KMS-11 (cell line): ENCODE results near the gene KCNJ6.

Experiments
- H2AFZ ChIP-seq: fragments of 200-600 bp; sonication (generic); 2 replicates; pipeline ENCODE4 v1.6.1; 2016; ENCODE audit warnings: antibody characterized with exemption, mixed run types, low read depth
- H3K27ac ChIP-seq: fragments of 200-600 bp; sonication (generic); 2 replicates; pipeline ENCODE4 v1.6.1; 2016; ENCODE audit warnings: mild to moderate bottlenecking, mixed run types
- H3K27me3 ChIP-seq: fragments of 200-600 bp; sonication (generic); 2 replicates; pipeline ENCODE4 v1.6.1; 2017; ENCODE audit warnings: mild to moderate bottlenecking, low read depth, mixed run types, moderate library complexity; ENCODE audit not compliant: insufficient read depth
- H3K36me3 ChIP-seq: fragments of 200-600 bp; sonication (generic); 2 replicates; pipeline ENCODE4 v1.6.1; 2017; ENCODE audit warnings: mild to moderate bottlenecking, mixed run types; ENCODE audit not compliant: insufficient read depth
- H3K4me1 ChIP-seq: fragments of 200-600 bp; sonication (generic); 2 replicates; pipeline ENCODE4 v1.6.1; 2016; ENCODE audit warnings: mild to moderate bottlenecking, low read depth, mixed run types; ENCODE audit not compliant: poor library complexity, severe bottlenecking
- H3K4me2 ChIP-seq: fragments of 200-600 bp; sonication (generic); 2 replicates; pipeline ENCODE4 v1.7.0; 2016; ENCODE audit warnings: mild to moderate bottlenecking, mixed run types
- H3K4me3 ChIP-seq: fragments of 200-600 bp; sonication (generic); IDR thresholded peaks from 2 replicates; pipeline ENCODE4 v1.6.1; 2017; ENCODE audit warnings: low read depth, low read length, mixed read lengths; ENCODE audit not compliant: insufficient read depth
- H3K79me2 ChIP-seq: fragments of 200-600 bp; sonication (generic); 2 replicates; pipeline ENCODE4 v1.6.1; 2016; ENCODE audit warnings: low read depth, mixed run types; ENCODE audit not compliant: insufficient read depth
- H3K9ac ChIP-seq: fragments of 200-600 bp; sonication (generic); 2 replicates; pipeline ENCODE4 v1.6.1; 2016; ENCODE audit warnings: mild to moderate bottlenecking, mixed run types
- H4K20me1 ChIP-seq: fragments of 200-600 bp; sonication (generic); 2 replicates; pipeline ENCODE4 v1.6.1; 2016; ENCODE audit warnings: mild to moderate bottlenecking, mixed run types; ENCODE audit not compliant: insufficient read depth
- CTCF ChIP-seq: fragments of 200-600 bp; sonication (generic); conservative IDR thresholded peaks from 2 replicates; pipeline ENCODE4 v1.6.1; 2017; ENCODE audit warnings: low read depth, mild to moderate bottlenecking, antibody characterized with exemption, low read length, moderate library complexity, mixed read lengths

The KCNJ6 gene

GRCh38 chr21:37788503-37788902 lies 127.8 kb downstream of the KCNJ6 start:
- Histone ChIP-seq H3K4me3 (no peak overlapping the region), H2AFZ (no peak overlapping the region), H4K20me1 (no peaks in the 10 kb centered on the region), H3K9ac (no peak overlapping the region), H3K4me1 (no peaks in the 10 kb centered on the region), H3K4me2 (no peak overlapping the region), H3K79me2 (no peaks in the 10 kb centered on the region), H3K36me3 (no peaks in the 10 kb centered on the region), H3K27ac (no peak overlapping the region), H3K27me3 (no peaks in the 10 kb centered on the region)
- TF ChIP-seq CTCF, result no peak

GRCh38 chr21:37787456-37787855 lies 128.8 kb downstream of the KCNJ6 start:
- no peak overlapping the region for H3K27ac ChIP-seq
- no peak overlapping the region for H3K4me2 ChIP-seq
- H3K79me2 ChIP-seq, result no peaks in the 10 kb centered on the region
- no peak overlapping the region for H2AFZ ChIP-seq
- H3K9ac ChIP-seq, result no peak overlapping the region
- H3K4me3 ChIP-seq, result no peak overlapping the region
- no peaks in the 10 kb centered on the region for H3K36me3 ChIP-seq
- H3K27me3 ChIP-seq, result no peaks in the 10 kb centered on the region
- no peaks in the 10 kb centered on the region for H4K20me1 ChIP-seq
- TF ChIP-seq CTCF, result no peak
- H3K4me1 ChIP-seq, result no peaks in the 10 kb centered on the region

- H3K79me2 ChIP-seq, result no peaks in the 10 kb centered on the region
- H3K4me1 ChIP-seq, result no peaks in the 10 kb centered on the region
- no peak overlapping the region for H3K27ac ChIP-seq
- no peaks in the 10 kb centered on the region for H3K36me3 ChIP-seq
- H3K9ac ChIP-seq, result no peak overlapping the region
- H3K4me2 ChIP-seq, result no peak overlapping the region
- TF ChIP-seq CTCF, result no peak
- H2AFZ ChIP-seq, result no peak overlapping the region
- no peaks in the 10 kb centered on the region for H3K27me3 ChIP-seq
- no peak overlapping the region for H3K4me3 ChIP-seq
- H4K20me1 ChIP-seq, result no peaks in the 10 kb centered on the region
Observed at GRCh38 chr21:37784591-37785318, 131.5 kb downstream of the KCNJ6 start.

GRCh38 chr21:37783016-37783415 lies 133.2 kb downstream of the KCNJ6 start:
- TF ChIP-seq CTCF, result no peak
- Histone ChIP-seq H3K9ac (no peak overlapping the region), H3K4me1 (no peaks in the 10 kb centered on the region), H3K27ac (no peak overlapping the region), H4K20me1 (no peaks in the 10 kb centered on the region), H3K36me3 (no peaks in the 10 kb centered on the region), H3K4me2 (no peak overlapping the region), H3K79me2 (no peaks in the 10 kb centered on the region), H3K27me3 (no peaks in the 10 kb centered on the region), H2AFZ (no peak overlapping the region), H3K4me3 (no peak overlapping the region)
